ENCODE measurements around the gene EPM2A.

Gene EPM2A

DNA sequence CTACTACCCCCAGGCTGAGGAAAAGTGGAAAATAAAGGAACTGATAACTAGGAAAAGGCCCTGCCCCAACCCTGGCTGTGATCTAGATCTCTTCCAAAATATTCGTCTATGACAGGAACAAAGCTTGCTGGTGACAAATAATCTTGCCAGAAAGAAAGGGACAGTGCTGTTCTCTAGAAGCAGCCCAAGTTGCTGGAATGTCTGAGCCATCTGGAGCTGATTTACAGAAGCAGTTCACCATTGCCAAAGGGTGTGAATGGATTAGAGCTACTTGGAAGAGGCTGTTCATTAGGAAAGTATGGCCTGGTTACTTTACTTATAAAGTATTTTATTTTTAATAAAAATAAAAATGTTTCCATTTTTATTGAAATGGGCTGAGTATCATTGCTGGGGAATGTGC, 146.3 kb downstream of the EPM2A start:
- no peak for DNase-seq

DNA sequence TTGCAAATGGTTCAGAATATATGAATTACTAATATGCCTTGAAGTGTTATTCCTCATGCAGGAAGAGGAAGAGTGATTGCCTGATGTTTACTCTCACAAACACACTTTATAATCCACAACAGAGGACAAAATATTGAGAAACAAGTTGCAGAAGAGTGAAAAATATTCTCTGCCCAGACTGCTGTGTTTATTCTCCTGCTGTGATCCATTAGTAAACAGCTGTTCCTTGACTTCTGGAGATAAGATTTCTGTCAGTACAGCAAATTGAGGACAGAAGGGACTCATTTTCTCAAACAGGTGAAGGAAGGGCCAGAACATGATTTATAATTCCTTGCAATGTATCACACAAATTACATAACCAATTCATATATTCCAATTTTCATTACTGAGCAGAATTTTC, 148.0 kb downstream of the EPM2A start:
- DNase-seq: no peak

DNA sequence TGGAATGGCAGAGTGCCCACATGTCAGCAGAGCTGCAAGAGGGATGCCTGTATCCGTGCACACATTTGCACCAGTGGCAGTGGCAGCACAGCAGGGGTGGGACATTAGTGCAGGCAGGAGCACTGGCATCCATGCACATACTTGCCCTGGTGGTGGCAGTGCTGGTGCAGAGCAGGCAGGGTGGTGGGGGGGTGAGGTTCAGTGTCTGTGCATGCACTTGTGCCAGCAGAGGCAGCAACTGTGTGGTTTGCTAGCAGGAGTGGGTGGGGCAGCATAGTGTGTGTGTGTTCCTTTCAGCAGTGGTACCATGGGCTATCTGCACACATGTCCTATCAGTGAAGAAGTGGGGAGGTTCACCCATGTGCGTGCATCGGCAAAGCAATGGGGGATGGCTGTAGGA, 151.6 kb downstream of the EPM2A start:
- DNase-seq: no peak

Measured in stimulated activated CD8-positive, alpha-beta memory T cell treated with anti-CD3 and anti-CD28 coated beads, Interleukin-4, amount 100 ng/mL, for 48 hours (primary cell).